GM21737 (cell line): ENCODE results near the gene FAM89A.
"Not testable (repeated sequence)": the region's sequence is repeated elsewhere in the genome, so short reads cannot be mapped to it uniquely, and the experiment has no call there.

ENCODE experiments used
- ATAC-seq: cut with Tn5 transposase; IDR thresholded peaks from one replicate; pipeline ENCODE4 v1.9.1; 2021; ENCODE audit warnings: mild to moderate bottlenecking, moderate library complexity; ENCODE audit not compliant: unreplicated experiment

The FAM89A gene

DNA sequence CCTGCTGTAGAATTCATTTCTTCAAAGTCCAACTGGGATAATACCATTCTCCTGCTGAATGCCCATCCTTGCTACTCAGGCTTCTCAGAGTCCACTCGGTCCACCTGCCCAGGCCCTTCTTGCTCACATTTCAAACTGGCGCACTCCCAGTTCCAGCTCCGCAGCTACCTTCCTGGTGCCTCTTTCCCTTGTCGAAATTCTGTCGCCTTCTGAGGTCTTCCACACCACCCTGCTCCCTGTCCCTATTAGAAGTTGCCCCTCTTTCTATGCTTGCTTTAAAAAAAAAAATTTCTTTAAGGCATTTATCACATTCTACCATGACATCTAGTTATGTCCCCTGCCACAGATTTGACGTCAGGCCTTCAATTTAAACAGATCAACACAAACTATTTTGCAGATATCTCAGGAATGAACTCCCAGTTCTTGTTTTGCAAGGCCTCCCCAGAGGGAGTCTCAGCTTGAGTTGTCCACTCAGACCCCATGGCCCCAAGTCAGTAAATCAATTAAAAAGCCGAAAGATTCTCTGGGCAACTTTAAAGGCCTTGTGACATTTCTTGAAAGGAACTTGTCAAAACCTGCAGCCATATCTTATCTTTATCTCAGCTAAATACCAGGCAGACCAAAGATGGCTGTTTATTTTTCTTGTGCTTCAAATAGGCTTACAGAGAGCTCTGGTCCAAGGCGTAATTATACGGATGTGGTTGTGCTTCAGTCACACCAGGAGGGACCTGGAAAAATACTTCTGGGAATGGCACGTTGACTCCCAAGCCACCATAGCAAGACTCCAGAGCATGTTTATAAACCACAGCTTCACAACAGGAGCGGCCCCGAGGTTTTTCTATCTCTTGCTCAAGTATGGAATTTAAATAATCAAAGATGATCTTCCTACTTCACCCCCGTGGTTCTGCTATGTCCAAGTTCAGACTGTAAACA lies 2.2 kb downstream of the FAM89A start:
- no peak for ATAC-seq

DNA sequence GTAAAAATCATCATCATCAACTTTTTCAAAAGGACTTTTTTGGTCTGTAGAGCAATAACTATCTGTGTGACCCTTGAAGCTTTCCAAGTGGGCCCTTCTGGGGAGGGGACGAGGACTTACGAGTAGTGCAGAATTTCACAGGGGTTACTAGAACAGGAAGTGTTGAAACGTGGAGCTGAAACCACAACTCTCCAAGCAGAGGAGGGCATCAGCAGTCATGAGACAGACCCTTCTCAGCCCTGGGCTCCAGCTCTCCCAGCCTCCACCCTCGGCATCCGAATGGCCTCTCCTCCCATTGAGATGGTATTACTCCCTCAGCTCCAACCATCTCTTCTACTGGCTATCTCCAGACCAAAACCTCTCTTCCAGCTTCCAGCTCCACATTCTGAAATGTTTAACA lies 3.6 kb downstream of the FAM89A start:
- no peak for ATAC-seq

DNA sequence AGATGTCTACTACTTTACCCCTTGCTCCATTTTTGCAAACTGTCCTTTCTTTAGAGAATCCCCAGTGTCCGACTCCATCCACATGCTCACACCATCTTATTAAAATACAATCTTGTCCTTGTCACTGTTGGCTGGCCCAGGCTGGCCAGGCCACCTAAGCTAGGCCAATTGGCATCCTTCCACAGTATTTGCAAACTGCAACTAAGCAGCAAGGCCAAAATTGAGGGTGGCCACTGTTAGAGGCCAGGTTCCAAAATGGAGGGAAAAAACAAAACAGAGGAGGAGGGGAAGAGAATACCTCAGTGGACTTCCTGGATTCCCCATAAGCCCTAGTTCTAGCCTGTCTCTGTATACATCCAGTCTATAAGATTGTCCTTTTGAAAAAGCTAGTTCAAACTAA lies 4.3 kb downstream of the FAM89A start:
- no peak for ATAC-seq

DNA sequence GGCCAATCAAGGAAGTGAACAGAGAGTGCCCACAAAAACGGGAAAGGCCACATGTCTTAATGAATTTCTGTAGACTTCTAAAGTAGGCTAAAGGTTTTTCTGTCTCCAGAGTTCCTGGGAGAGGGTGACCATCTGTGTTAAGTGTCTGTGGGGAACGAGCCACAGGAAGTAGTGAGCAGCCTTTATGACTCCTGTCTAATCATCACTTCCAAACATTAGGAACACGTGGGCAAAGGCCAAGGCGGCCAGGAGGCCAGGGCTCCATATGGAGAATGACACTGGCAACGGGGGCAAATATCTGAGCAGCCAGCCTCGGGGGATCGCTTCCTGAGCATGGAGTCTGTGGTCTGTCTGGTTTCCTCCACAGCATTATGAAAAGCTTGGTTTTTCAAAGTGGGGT lies 7.1 kb downstream of the FAM89A start:
- ATAC-seq: no peak

DNA sequence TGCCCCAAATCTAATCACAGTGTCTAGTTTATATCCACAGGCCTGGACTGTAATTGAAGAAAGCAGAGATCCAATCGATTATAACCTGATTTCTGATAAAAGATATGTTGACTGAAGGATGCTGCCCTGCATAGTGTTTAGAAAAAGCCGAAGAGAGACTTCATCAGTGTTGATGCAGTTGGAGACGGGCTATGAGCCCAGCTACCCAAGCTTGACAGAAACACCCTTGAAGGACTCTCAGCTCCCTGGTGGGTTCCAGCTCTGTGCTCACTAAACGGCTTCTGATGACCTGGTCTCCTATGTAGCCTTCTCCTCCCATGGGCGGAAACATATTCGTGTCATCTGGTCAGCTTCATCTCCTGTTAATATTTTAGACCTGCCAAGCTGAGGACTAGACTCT lies 10.2 kb downstream of the FAM89A start:
- no peak for ATAC-seq

DNA sequence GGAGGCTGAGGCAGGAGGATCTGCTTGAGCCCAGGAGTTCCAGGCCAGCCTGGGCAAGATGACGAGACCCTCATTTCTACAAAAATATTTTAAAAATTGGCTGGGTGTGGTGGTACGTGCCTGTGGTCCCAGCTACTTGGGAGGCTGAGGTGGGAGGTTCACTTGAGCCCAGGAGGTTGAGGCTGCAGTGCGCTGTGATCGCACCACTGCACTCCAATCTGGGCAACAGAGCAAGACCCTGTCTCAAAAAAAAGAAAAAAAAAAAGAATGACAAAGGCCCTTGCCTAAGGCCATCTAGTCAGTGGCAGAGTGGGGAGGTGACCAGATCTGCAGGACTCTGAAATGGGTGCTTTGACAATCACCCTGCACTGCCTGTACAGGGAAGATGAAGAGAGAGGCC lies 10.8 kb downstream of the FAM89A start:
- not testable (repeated sequence) for ATAC-seq

DNA sequence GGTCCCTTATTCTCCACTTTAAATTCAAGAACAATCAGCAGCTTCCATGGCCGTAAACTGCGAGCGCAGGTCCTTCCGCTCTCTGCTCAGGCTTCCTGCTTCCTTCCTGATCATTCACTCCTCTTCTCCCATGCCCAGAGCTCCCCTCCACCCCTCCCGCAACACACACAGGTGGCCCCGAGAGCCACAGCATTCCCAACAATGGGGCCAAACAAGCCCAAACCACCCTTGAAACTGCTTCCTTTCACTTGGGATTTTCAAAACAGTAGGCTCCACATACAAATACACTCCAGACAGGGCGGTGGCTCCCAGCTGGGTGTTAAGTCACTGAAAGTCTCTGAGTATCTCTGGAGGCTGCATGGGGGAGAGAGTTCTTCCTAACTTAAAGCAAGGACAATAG lies 11.4 kb downstream of the FAM89A start:
- ATAC-seq: no peak

DNA sequence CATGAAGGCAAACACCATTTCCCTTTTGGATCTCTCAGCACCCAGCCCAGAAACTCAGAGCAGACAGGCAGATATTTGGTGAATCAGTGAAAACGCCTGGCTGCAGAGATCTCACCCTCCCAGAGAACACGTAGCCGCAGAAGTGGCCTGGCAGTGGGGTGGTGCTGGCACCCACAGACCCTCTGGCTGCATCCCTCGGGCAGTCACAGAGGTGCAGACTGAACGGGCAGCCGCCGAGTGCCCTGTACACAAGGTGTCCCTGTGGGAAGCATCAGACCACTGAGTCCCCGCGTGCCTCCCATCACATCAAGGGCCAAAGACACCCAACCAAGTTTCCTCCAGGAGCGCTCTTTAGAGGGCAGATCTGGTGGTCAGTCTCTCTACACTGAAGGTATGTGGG lies 12.1 kb downstream of the FAM89A start:
- no peak for ATAC-seq

DNA sequence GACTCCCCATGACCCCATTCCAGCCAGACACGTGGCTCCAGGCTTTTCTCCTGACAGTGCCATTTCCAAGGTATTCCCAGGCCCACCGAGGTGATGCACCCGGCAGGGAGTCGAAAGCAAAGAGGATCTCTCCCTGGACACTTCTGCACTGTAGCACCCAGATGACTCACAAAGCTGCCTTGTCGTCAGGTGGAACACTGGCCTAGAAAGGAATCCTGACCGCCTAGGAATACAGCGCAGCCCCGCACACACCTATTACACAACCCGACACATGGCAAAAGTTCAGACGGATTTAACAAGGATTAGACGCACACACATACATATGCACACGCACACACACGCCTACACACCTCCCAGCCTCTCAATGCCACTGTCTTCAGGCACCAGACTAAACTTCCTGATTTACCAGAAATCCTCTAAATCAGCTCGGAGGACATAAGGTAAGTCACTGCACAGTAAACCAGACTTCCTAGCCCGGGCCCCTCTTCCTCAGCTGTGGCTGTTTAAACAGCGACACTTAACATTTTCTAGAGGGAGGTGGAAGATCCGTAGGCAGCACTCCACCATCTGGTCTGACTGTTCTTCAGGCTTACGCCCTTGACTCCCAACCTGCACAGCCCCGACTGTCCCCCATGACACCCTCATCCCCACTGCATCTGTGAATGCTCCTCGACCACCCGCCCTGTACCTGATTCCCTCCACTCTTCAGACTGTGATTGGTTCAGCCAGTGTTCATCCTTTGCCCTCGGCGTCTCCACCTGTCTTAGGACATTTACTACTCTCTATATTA lies 12.7 kb downstream of the FAM89A start:
- no peak for ATAC-seq

DNA sequence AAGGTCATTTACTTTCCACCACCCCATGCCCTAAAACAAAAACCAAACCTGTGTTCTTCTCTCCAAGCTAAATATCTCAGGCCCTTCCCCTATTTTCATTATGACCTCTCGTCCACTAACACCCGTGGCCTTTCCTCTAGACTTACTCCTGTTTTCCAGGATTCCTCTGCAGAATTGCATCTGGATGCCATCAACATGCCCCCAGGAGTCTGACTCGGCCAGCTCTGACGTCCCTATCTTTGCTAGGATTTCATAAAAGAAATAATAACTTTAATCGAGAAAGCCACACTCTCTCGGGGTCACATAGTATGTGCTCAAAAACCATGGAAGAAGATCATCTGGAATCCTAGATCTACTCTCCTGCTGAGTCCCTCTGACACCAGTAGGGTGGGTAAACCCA lies 13.5 kb downstream of the FAM89A start:
- ATAC-seq: no peak

DNA sequence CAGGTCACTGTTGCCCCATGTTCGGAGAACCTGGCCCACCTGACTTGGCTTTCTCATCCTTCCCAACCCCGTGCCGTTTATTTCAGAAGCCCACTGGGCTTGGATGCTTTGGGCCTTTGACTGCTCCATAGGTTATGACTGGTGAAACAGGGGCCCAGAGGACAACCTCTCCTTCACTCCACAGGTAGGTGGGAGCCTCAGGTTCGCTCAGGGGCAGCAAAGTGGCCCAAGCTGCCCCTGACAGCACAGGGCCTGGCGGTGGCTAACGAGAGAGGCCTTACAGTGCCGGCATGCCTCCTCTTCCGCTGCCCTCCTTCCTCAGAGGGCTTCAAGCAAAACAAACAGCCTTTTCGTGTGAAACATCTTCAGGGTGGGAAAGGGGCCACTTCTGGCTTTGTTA lies 16.9 kb downstream of the FAM89A start:
- ATAC-seq: no peak

DNA sequence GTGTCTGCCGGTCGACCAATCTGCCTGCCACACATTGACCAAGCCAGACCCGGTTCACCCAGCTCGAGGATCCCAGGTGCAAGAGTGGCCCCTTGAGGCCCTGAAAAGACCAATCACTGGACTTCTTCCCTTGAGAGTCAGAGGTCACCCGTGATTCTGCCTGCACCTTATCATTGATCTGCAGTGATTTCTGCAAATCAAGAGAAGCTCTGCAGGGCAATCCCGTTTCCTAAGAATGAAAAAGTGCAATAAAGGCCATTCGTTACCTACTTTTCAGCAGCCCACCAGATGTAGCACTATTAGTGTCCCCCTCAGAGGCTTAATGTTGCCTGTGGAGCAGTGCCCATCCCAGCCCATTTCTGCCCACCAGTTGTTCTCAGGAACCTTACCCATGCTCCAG lies 17.5 kb downstream of the FAM89A start:
- ATAC-seq: not testable (repeated sequence)

DNA sequence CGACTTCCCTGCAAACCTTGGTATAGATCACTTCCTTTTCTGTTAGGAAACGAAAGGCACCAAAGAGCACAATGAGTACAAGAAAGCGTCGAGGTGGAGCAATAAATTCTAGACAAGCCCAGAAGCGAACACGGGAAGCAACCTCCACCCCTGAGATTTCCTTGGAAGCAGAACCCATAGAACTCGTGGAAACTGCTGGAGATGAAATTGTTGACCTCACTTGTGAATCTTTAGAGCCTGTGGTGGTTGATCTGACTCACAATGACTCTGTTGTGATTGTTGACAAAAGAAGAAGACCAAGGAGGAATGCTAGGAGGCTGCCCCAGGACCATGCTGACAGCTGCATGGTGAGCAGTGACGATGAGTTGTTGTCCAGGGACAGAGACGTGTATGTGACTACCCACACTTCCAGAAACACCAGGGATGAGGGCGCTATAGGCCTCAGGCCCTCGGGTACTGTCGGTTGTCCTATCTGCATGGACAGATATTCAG lies 18.5 kb downstream of the FAM89A start:
- ATAC-seq: no peak

DNA sequence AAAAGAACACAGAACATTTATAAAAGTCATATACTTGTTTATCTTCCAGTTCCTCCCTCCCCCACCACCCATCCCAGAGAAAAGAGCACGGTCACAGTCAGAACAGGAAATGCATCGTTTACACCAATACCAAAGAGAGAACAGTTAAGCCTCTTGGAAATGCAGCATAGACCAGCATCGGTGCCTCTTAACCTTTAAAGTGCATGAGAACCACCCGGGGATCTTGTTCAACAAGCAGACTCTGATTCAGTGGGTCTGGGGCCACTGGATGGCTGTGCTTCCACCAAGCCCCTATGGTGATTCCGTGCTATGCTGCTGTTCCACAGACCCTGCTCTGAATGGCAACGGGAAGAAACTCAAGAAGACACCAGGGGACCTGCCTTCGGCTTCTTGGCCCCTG lies 19.2 kb downstream of the FAM89A start:
- ATAC-seq: no peak

DNA sequence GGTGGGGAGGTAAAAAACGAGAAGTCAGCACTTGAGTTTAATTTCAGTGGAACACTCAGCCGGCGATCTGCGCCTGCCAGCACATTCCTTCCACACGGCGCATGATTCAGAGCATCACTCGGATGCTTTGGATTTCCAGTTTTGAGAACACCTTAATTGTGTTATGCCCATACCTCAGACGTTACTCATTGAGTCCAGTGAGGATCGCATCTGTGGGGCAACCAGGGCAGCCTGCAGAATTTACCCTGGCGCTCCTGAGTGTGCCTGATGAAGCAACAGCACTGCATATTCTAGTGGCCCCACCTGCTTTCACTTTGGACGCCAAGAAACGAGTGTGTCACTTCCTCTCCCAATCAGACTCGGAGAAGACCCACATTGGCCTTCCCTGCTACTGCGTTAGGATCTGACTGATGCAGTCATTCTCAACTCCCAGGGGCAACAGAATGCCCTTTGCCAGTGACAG lies 19.9 kb downstream of the FAM89A start:
- no peak for ATAC-seq

DNA sequence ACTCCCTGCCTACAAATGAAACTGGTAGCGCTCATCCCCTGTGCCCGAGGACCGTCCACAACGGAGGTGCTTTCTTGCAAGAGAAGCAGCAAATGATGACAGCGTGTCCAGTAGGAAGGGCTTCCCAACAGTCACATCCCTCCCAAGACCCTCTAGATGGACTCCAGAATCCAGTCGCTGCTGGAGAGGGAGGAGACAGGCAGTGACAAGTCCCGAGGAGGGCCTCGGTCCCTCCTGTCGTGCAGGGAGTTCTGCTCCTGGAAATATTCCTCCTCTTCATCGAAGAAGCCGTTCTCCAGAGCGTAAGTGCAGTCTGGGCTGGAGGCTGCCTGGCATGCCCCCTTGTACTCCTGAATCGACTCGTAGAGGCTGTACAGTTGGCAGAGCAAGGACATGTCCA lies 20.3 kb downstream of the FAM89A start:
- no peak for ATAC-seq

DNA sequence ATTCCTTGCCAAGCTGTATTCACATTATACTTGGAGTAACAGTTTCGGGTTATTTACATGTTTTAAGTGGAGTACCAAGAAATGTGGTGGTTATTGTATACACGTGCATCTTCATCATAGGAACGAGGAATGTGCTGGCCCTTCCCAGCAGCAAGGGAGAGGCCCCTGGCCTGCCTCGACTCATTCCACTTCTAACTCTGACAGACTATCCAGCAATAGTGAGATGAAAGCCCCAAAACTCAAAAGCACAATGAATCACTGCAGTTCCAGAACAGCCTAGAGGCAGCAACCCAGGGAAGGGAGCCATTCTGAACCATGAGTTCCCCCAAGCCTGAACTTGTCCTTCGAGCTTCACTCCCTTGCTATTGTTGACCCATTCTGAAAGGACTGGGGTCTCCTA lies 23.1 kb downstream of the FAM89A start:
- ATAC-seq: no peak

DNA sequence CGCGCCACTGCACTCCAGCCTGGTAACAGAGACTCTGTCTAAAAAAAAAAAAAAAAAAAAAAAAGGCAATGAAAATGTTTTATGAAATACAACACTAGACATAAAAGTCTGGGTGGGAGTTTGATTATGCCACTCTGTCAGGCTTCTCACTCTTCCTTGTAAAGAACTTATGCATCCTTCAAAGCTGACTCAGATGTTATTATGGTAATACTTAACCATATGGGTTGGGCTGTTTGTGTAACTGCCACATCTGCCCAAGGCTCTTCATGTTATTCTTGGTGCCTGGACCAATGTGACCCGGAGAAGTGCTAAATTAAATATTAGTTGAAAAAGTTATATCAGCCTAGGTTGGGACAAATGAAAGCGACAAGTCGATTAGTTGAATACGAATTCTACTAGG lies 23.8 kb downstream of the FAM89A start:
- ATAC-seq: no peak

DNA sequence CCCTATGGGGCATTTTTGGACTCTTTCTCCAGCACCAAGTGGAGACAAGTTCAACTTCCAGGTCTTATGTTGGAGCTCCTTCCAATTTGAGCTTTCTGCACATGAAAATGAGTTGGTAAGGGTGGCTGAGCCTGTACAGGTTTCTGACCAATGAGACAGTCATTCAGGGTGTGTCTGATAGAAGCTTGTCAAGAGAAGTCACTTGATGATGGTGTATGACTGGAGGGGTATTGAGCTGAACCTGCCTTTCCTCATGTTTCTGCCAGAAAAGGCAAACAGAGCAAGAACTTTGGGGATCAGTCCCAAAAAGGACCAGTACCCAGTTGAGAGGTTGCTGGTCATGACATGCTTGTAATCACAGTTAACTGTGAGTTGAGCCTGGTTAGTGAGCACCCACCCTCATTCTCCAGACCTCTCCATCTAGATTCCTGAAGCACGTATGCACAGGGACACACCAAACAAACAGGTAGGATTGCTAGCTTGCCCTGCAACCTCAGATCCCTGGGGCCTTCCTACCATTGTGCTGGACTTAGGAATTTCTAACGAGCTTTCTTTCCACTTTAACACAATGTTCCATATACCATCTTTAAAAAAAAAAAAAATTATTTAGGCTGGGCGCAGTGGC lies 26.6 kb downstream of the FAM89A start:
- ATAC-seq: no peak

DNA sequence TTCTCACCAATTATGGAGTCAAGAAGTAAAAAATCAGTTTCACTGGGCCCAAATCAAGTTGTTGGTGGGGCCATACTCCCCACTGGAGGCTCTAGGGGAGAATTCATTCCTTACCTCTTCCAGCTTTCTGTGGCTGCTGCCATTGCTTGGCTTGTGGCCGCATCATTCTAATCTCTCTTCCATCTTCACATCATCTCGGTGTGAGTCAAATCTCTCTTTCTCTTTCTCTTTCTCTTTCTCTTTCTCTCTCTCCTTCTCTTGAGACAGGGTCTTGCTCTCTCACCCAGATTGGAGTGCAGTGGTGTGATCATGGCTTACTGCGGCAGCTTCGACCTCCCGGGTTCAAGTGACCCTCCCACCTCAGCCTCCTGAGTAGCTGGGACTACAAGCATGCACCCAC lies 28.1 kb downstream of the FAM89A start:
- no peak for ATAC-seq

DNA sequence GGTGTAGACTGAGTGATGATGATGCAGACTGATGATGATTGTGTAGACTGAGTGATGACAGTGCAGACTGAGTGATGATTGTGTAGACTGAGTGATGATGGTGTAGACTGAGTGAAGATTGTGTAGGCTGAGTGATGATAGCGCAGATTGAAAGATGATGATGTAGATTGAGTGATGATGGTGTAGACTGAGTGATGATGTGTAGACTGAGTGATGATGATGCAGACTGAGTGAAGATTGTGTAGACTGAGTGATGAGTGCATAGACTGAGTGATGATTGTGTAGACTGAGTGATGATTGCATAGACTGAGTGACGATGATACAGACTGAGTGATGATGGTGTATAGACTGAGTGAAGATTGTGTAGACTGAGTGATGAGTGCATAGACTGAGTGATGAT lies 28.7 kb downstream of the FAM89A start:
- no peak for ATAC-seq
